ENCODE results near the gene ARHGAP45.

Gene ARHGAP45

GRCh38 chr19:1088416-1089010, 21.5 kb downstream of the ARHGAP45 start:
- DNase-seq (ENCODE audit: low spot score) = no peak

GRCh38 chr19:1089126-1089771, 22.3 kb downstream of the ARHGAP45 start:
- DNase-seq (ENCODE audit: low spot score) = no peak

GRCh38 chr19:1089891-1090290, 22.9 kb downstream of the ARHGAP45 start:
- no peak for DNase-seq (ENCODE audit: low spot score)

GRCh38 chr19:1090731-1091543, 24.0 kb downstream of the ARHGAP45 start:
- no peak for DNase-seq (ENCODE audit: low spot score)

- DNase-seq (ENCODE audit: low spot score) = no peak
Measured at GRCh38 chr19:1091544-1092175, 24.7 kb downstream of the ARHGAP45 start.

GRCh38 chr19:1093330-1093729, 26.4 kb downstream of the ARHGAP45 start:
- DNase-seq (ENCODE audit: low spot score) = no peak

- no peak for DNase-seq (ENCODE audit: low spot score)
Measured at GRCh38 chr19:1093811-1094553, 27.0 kb downstream of the ARHGAP45 start.

- DNase-seq (ENCODE audit: low spot score) = no peak
Measured at GRCh38 chr19:1094655-1094977, 27.6 kb downstream of the ARHGAP45 start.

- peak; percentile 98 for DNase-seq (ENCODE audit: low spot score)
Measured at GRCh38 chr19:1094978-1095701, 28.2 kb downstream of the ARHGAP45 start, which contains the start of gene POLR2E. Gene POLR2E, minus strand, starts transcription at chr19:1095375. Its CDS starts 60 bp downstream, at chr19:1095315.

- no peak for DNase-seq (ENCODE audit: low spot score)
Measured at GRCh38 chr19:1097810-1098176, 30.8 kb downstream of the ARHGAP45 start.

- DNase-seq (ENCODE audit: low spot score) = no peak
Measured at GRCh38 chr19:1098177-1099051, 31.4 kb downstream of the ARHGAP45 start.

GRCh38 chr19:1101337-1101698, 34.4 kb downstream of the ARHGAP45 start:
- DNase-seq (ENCODE audit: low spot score) = no peak

- no peak for DNase-seq (ENCODE audit: low spot score)
Measured at GRCh38 chr19:1102407-1103131, 35.6 kb downstream of the ARHGAP45 start.

- no peak for DNase-seq (ENCODE audit: low spot score)
Measured at GRCh38 chr19:1103132-1103707, 36.3 kb downstream of the ARHGAP45 start.

GRCh38 chr19:1103708-1104310, 36.8 kb downstream of the ARHGAP45 start, which contains the start of gene GPX4:
Gene GPX4, plus strand, starts transcription at chr19:1103994. Its CDS starts 50 bp downstream, at chr19:1104044.
- DNase-seq (ENCODE audit: low spot score) = peak; percentile 99

GRCh38 chr19:1104311-1105007, 37.5 kb downstream of the ARHGAP45 start:
- DNase-seq (ENCODE audit: low spot score) = peak; percentile 44

GRCh38 chr19:1105008-1105872, 38.3 kb downstream of the ARHGAP45 start:
- DNase-seq (ENCODE audit: low spot score) = no peak

Measured in pons (tissue), 1 donor.